HG03108 (cell line): ENCODE data around the gene PBX3.

Experiments
- ATAC-seq: cut with Tn5 transposase; IDR thresholded peaks from one replicate; pipeline ENCODE4 v1.9.1; 2021; ENCODE audit warnings: moderate library complexity; ENCODE audit not compliant: unreplicated experiment

Gene PBX3

GRCh38 chr9:125969462-125969861, 222.3 kb downstream of the PBX3 start:
- ATAC-seq = no peak

GRCh38 chr9:125969868-125970267, 222.7 kb downstream of the PBX3 start:
- no peak for ATAC-seq

- ATAC-seq = no peak
Measured at GRCh38 chr9:125970340-125970739, 223.2 kb downstream of the PBX3 start.

- ATAC-seq = no peak
Measured at GRCh38 chr9:125971050-125971449, 223.9 kb downstream of the PBX3 start.

GRCh38 chr9:125972012-125972729, 225.0 kb downstream of the PBX3 start:
- ATAC-seq = no peak

- no peak for ATAC-seq
Measured at GRCh38 chr9:125973547-125973946, 226.4 kb downstream of the PBX3 start.

- ATAC-seq = no peak
Measured at GRCh38 chr9:125974705-125975104, 227.5 kb downstream of the PBX3 start.

- ATAC-seq = no peak
Measured at GRCh38 chr9:125977223-125977622, 230.1 kb downstream of the PBX3 start.

- ATAC-seq = no peak
Measured at GRCh38 chr9:125979383-125979782, 232.2 kb downstream of the PBX3 start.

- ATAC-seq = no peak
Measured at GRCh38 chr9:125982798-125983406, 235.7 kb downstream of the PBX3 start.

GRCh38 chr9:125983681-125984080, 236.5 kb downstream of the PBX3 start:
- ATAC-seq = no peak

- ATAC-seq = no peak
Measured at GRCh38 chr9:125984461-125984860, 237.3 kb downstream of the PBX3 start.

- ATAC-seq = no peak
Measured at GRCh38 chr9:125985142-125985997, 238.2 kb downstream of the PBX3 start.

GRCh38 chr9:125985998-125986655, 239.0 kb downstream of the PBX3 start:
- no peak for ATAC-seq

- ATAC-seq = no peak
Measured at GRCh38 chr9:125986966-125987365, 239.8 kb downstream of the PBX3 start.

- ATAC-seq = no peak
Measured at GRCh38 chr9:125987420-125987819, 240.2 kb downstream of the PBX3 start.

- no peak for ATAC-seq
Measured at GRCh38 chr9:125988479-125989050, 241.4 kb downstream of the PBX3 start.

GRCh38 chr9:125989090-125989501, 241.9 kb downstream of the PBX3 start:
- ATAC-seq = no peak

GRCh38 chr9:125989524-125990180, 242.5 kb downstream of the PBX3 start:
- no peak for ATAC-seq

GRCh38 chr9:125990186-125990792, 243.1 kb downstream of the PBX3 start:
- no peak for ATAC-seq
